ENCODE results near the gene MIGA2. TPM values are rescaled to one million over a fixed set of nuclear protein-coding genes. Genes with fewer than 3 reads are reported as not detected.

The MIGA2 gene
- total RNA-seq, 1 experiment from 2014 or later, result 23.7 TPM

GRCh38 chr9:129080298-129080600 lies 43.8 kb downstream of the MIGA2 start:
- H3K36me3 ChIP-seq (ENCODE audit: control insufficient read depth in 1 of 2, insufficient read depth in 2 of 2, low read length in 2 of 2), result no peaks in the 10 kb centered on the region
- intact Hi-C loops (cut with micrococcal nuclease), result loop anchor here (2.0 kb wide), 1 partner anchor 51 kb away; the partner anchor contains the start of gene SH3GLB2
- ATAC-seq (no peak), DNase-seq (ENCODE audit: low read depth, low spot score) (no peak)
- ChIA-PET POLR2A (interaction anchor here (0.9 to 1.8 kb wide), 3 partner anchors 10 to 98 kb away, joined by 3 to 5 read pairs (median 4); partner anchors contain the start of genes IER5L and SH3GLB2), CTCF (interaction anchor here (2.3 kb wide), 1 partner anchor 544 kb away, joined by 8 read pairs; no protein-coding TSS in a partner anchor), RAD21 (ENCODE audit: low non-redundant PET in 1 of 2, low total read pairs in 2 of 2, uncharacterized antibody in 2 of 2, unreplicated experiment in 2 of 2) (interaction anchor here in 1 of 2 experiments (1.0 kb wide), 1 partner anchor 60 kb away, joined by 4 read pairs; no protein-coding TSS in a partner anchor)
- peak overlapping the region; percentile 5; the same call in 1 of the 2 replicates for H3K9ac ChIP-seq (ENCODE audit: low read length)
- no peak overlapping the region for H3K27ac ChIP-seq (ENCODE audit: low read depth, low read length)
- TF ChIP-seq CTCF (IDR thresholded peaks at IDR 0.05 in 2 of 3, conservative IDR thresholded peaks at IDR 0.05 in 1 of 3; ENCODE audit: borderline replicate concordance in 1 of 3, insufficient read depth in 1 of 3, low read depth in 2 of 3, low read length in 2 of 3), result no peak
- no peak for TF ChIP-seq EZH2 (IDR thresholded peaks at IDR 0.05)
- no peak overlapping the region for H2AFZ ChIP-seq (ENCODE audit: low read depth, low read length, poor library complexity, severe bottlenecking)
- H3K9me2 ChIP-seq (ENCODE audit: insufficient read depth), result no peaks in the 10 kb centered on the region
- peaks cover 31% of the 10 kb centered on the region for H3K79me2 ChIP-seq (ENCODE audit: insufficient read depth, low read length)
- no peaks in the 10 kb centered on the region for H3K27me3 ChIP-seq (ENCODE audit: insufficient read depth, low read length)
- peak overlapping the region; percentile 65 for H3K4me2 ChIP-seq (ENCODE audit: low read length)
- no peaks in the 10 kb centered on the region for H4K20me1 ChIP-seq (ENCODE audit: insufficient read depth)
- no peaks in the 10 kb centered on the region for H3K9me3 ChIP-seq (ENCODE audit: control insufficient read depth in 1 of 2, insufficient read depth in 1 of 2, low read depth in 1 of 2, low read length in 2 of 2)
- peaks cover 11 to 17% of the 10 kb centered on the region in 2 experiments for H3K4me1 ChIP-seq (ENCODE audit: control insufficient read depth in 1 of 2, insufficient read depth in 2 of 2, low read length in 2 of 2)
- peak overlapping the region; percentile 50 to 95 for H3K4me3 ChIP-seq (replicated peaks in 1 of 2; ENCODE audit: low read depth in 1 of 2, low read length in 2 of 2)
- TSS peak; percentile 66 for BruUV-seq (replicated peaks)

GRCh38 chr9:129080601-129081387 lies 44.4 kb downstream of the MIGA2 start, which contains the start of gene DOLPP1:
Gene DOLPP1, plus strand, starts transcription at chr9:129081111. Its CDS starts 21 bp downstream, at chr9:129081132.
- no TSS peak for BruUV-seq (replicated peaks)
- ChIA-PET POLR2A (interaction anchor here (0.9 to 1.8 kb wide), 5 partner anchors 10 to 97 kb away, joined by 3 to 5 read pairs (median 4); partner anchors contain the start of genes CRAT, IER5L, MIGA2 and PTPA), RAD21 (ENCODE audit: low non-redundant PET in 1 of 2, low total read pairs in 2 of 2, uncharacterized antibody in 2 of 2, unreplicated experiment in 2 of 2) (interaction anchor here in 1 of 2 experiments (1.0 kb wide), 1 partner anchor 59 kb away, joined by 4 read pairs; no protein-coding TSS in a partner anchor), CTCF (interaction anchor here (1.1 to 2.3 kb wide), 4 partner anchors 51 to 543 kb away, joined by 3 to 11 read pairs (median 6); partner anchors contain the start of gene SH3GLB2)
- no peak within 1 kb of the TSS for H2AFZ ChIP-seq (ENCODE audit: low read depth, low read length, poor library complexity, severe bottlenecking)
- H3K4me2 ChIP-seq (ENCODE audit: low read length), result peak within 1 kb of the TSS; percentile 94
- TF ChIP-seq TCF7L2 (IDR thresholded peaks at IDR 0.05; ENCODE audit: borderline replicate concordance, extremely low read depth, insufficient read depth, insufficient read length), result peak; percentile 91
- TF ChIP-seq POLR2AphosphoS5 (IDR thresholded peaks at IDR 0.05; ENCODE audit: low read depth, low read length), result peak; percentile 58
- TF ChIP-seq YY1 (IDR thresholded peaks at IDR 0.05; ENCODE audit: extremely low read depth, insufficient replicate concordance, low read depth, low read length), result peak; percentile 92
- no peak for TF ChIP-seq ZBTB33 (IDR thresholded peaks at IDR 0.05; ENCODE audit: extremely low read depth, insufficient replicate concordance, low read length)
- peak; percentile 29 for TF ChIP-seq POLR2A (IDR thresholded peaks at IDR 0.05; ENCODE audit: borderline replicate concordance, extremely low read depth, insufficient read depth, insufficient read length)
- no peak for TF ChIP-seq ELF1 (IDR thresholded peaks at IDR 0.05; ENCODE audit: borderline replicate concordance, low read depth)
- H3K9ac ChIP-seq (ENCODE audit: low read length), result peak within 1 kb of the TSS; percentile 87
- no peaks in the 10 kb centered on the region for H3K27me3 ChIP-seq (ENCODE audit: insufficient read depth, low read length)
- H3K79me2 ChIP-seq (ENCODE audit: insufficient read depth, low read length), result peaks cover 31% of the 10 kb centered on the region
- H3K9me2 ChIP-seq (ENCODE audit: insufficient read depth), result no peaks in the 10 kb centered on the region
- H3K27ac ChIP-seq (ENCODE audit: low read depth, low read length), result peak within 1 kb of the TSS; percentile 69
- DNase-seq (ENCODE audit: low read depth, low spot score) (peak; percentile 96), ATAC-seq (peak; percentile 96)
- peaks cover 1 to 4% of the 10 kb centered on the region in 2 experiments; a peak in 1 of 4 replicates for H3K36me3 ChIP-seq (ENCODE audit: control insufficient read depth in 1 of 2, insufficient read depth in 2 of 2, low read length in 2 of 2)
- peaks cover 11 to 17% of the 10 kb centered on the region in 2 experiments for H3K4me1 ChIP-seq (ENCODE audit: control insufficient read depth in 1 of 2, insufficient read depth in 2 of 2, low read length in 2 of 2)
- intact Hi-C loops (cut with micrococcal nuclease), result loop anchor here (2.0 kb wide), 1 partner anchor 52 kb away; the partner anchor contains the start of gene SH3GLB2
- peak within 1 kb of the TSS; percentile 93 to 95 for H3K4me3 ChIP-seq (replicated peaks in 1 of 2; ENCODE audit: low read depth in 1 of 2, low read length in 2 of 2)
- no peaks in the 10 kb centered on the region for H3K9me3 ChIP-seq (ENCODE audit: control insufficient read depth in 1 of 2, insufficient read depth in 1 of 2, low read depth in 1 of 2, low read length in 2 of 2)
- no peaks in the 10 kb centered on the region for H4K20me1 ChIP-seq (ENCODE audit: insufficient read depth)
